CD4-positive, alpha-beta T cell treated with Interleukin-6 at 100 ng/mL for 8 hours (primary cell): ENCODE data around the gene NRF1.
"Not testable (repeated sequence)": the region's sequence is repeated elsewhere in the genome, so short reads cannot be mapped to it uniquely, and the experiment has no call there.

Source experiments
- DNase-seq: peaks from one replicate; pipeline ENCODE4 v3.0.0-alpha.2; 2020; ENCODE audit warnings: mixed read lengths, low spot score

The NRF1 gene

DNA sequence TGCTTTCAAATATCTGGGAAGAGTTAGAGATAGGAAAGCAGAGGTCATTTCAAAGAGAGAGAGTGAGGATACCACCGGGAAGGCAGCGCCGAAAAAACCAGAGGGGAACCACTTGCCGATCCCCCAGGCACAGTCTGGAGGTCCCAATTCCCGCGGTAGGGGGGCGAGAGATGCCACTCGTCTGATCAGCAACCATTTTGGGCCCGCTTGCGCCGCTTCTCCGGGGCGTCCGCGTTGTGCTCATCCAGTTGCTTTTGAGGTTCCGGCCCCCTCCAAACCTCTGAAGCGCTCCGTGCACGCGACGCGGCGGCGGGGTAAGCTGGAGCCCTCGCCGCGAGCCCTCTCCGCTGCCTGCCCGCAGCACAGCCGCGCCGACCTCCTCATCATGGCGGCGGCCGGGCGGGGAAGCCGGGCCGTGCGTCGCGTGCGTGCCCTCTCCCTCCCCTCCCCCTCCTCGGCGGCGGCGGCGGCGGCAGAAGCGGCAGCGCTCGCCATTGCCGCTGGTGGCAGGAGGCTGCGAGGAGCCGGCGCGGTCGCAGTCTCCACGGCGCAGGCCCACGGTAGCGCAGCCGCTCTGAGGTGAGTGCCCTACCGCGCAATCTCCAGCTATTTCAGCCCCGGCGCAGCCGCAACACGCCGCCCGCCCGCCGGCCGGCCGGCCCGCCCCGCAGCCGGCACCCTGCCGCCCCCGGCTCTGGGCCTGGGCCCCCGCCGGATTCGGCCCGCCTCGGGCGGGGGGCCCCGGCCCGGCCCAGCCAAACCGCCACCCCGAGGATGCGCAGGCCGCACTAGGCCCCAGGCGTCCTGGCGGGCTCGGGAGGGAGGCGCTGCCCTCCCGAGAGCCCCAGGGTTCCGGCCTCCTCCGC, at the start of gene NRF1:
NRF1 (plus strand) TSS at position 475 of the 866 bp plus-strand sequence. CDS start 45,632 bp downstream, outside the sequence.
- DNase-seq: peak; percentile 89

- not testable (repeated sequence) for DNase-seq
Observed at GRCh38 chr7:129566323-129566722, 45.2 kb upstream of the NRF1 start.

- no peak for DNase-seq
Observed at GRCh38 chr7:129567377-129567776, 44.1 kb upstream of the NRF1 start.

- no peak for DNase-seq
Observed at GRCh38 chr7:129568240-129568639, 43.3 kb upstream of the NRF1 start.

DNA sequence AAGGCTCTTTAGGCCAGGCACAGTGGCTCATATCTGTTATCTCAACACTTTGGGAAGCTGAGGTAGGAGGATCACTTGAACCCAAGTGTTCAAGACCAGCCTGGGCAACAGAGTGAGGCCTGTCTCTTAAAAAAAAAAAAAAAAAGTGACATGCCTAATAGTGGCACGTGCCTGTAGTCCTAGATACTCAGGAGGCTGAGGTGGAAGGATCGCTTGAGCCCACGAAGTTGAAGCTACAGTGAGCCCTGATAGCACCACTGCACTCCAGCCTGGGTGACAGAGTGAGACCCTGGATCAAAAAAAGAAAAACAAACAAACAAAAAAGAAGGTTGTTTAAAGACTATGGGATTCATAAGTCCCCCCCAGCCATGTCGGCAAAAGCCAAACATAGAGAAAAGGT, 42.2 kb upstream of the NRF1 start:
- DNase-seq: no peak

DNA sequence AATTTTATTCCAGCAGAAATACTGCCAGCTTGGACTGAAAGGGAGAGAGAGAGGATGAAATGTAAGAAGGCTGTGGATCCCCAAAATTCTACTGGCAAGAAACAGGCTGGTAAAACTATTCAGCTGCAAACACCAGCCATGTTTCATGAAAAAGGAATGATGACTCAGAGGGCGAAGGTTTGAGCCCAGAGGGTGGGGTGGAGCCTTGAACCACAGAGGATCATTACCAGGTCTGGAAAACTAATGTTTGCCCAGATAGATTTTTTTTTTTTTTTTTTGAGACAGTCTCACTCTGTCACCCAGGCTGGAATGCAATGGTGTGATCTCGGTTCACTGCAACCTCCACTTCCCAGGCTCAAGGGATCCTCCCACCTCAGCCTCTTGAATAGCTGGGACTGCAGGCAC, 41.7 kb upstream of the NRF1 start:
- DNase-seq: no peak

- no peak for DNase-seq
Observed at GRCh38 chr7:129571201-129571600, 40.3 kb upstream of the NRF1 start.

DNA sequence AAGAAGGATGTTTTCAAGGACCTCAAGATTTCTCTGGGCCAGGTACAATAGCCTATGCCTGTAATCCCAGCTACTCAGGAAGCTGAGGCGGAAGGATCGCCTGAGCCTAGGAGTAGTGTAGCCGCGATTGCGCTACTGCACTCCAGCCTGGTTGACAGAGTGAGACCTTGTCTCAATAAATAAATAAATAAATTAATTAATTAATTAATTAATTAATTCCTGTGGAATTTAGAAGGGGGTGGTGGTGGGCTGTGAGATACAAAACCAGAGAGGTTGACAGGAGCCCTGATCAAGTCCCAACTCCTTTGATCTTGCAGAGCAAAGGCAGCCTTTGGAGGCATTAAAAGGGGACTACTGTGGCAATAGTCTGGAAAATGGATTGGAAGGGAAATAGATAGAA, 39.3 kb upstream of the NRF1 start:
- DNase-seq: no peak

GRCh38 chr7:129574487-129574886, 37.0 kb upstream of the NRF1 start:
- DNase-seq: no peak

- no peak for DNase-seq
Observed at GRCh38 chr7:129575699-129576098, 35.8 kb upstream of the NRF1 start.

DNA sequence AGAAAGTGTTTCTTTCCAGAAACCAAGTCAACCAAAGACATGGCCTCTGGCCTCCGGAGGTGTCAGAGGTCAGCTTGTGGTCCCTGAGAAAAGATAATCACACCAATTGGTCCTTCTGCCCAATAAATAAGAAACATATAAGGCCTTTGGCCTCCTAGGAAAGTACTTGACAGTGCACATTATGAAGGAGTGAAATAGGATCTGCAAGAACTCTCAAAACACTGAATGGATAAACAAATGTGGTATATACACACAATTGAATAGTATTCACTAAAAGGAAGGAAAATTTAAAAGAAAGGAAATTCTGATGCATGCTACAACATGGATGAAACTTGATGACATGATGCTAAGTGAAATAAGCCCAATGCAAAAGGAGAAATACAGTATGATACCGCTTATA, 35.4 kb upstream of the NRF1 start:
- no peak for DNase-seq

- DNase-seq: no peak
Observed at GRCh38 chr7:129578829-129579228, 32.7 kb upstream of the NRF1 start.

DNA sequence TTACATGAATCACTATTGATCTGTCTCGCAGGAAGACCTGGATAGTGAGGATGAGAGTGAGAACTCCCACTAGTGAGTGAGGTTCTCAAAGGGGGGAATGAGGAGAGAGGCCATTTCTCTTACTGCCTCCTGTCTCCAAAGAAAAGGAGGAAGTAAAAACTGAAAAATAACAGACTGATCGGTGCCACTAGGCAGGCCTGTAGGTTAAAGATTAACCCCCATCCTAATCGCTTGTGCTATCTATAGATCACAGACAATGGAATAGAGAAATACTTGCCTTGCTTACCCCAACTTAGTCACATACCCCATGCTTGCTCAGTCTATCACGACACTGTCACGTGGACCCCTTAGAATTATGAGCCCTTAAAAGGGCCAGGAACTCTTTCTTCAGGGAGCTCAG, 25.3 kb upstream of the NRF1 start:
- DNase-seq: not testable (repeated sequence)

DNA sequence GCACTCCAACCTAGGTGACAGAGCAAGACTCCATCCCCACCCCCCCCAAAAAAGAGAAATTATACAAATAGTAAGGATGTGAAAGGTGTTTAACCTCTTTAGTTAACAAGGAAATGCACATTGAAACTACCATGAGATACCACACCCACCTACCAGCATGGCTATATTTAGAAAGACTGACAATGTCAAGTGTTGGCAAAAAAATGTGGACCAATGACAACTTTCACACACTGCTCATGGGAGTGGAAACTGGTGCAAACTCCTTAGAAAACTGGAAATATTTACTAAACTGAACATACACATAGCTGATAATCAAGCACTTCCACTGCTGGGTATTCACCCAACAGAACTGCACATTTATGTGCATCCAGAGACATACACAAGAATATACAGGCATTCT, 23.3 kb upstream of the NRF1 start:
- DNase-seq: no peak

DNA sequence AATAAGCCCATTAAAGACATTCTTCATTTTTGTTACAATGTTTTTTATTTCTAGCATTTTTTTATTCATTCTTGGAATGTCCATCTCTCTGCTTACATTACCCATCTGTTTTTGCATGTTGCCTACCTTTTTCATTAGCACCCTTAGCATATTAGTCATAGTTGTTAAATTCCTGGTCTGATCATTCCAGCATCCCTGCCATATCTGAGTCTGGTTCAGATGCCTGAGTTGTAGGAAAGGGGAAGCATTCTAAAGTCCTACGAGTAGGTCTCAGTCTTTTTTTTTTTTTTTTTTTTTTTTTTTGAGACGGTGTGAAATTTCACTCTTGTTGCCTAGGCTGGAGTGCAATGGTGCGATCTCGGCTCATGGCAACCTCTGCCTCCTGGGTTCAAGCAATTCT, 19.7 kb upstream of the NRF1 start:
- DNase-seq: no peak

- DNase-seq: not testable (repeated sequence)
Observed at GRCh38 chr7:129596386-129596785, 15.1 kb upstream of the NRF1 start.

DNA sequence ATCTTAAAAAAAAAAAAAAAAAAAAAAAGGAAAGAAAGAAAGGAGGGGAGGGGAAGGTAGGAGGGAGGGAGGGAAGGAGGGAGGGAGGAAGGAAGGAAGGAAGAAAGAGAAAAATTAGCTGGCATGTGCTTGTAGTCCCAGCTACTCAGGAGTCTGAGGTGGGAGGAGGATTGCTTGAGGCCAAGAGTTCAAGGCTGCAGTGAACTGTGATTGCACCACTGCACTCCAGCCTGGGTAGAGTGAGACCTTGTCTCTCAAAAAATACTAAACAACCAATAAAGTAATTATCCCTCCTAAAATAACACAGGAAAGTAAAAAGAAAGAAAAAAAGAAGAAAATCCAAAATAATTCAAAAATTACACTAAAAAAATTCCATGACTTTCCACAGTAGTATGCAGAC, 13.8 kb upstream of the NRF1 start:
- DNase-seq: no peak

GRCh38 chr7:129599174-129599573, 12.3 kb upstream of the NRF1 start:
- DNase-seq: no peak

DNA sequence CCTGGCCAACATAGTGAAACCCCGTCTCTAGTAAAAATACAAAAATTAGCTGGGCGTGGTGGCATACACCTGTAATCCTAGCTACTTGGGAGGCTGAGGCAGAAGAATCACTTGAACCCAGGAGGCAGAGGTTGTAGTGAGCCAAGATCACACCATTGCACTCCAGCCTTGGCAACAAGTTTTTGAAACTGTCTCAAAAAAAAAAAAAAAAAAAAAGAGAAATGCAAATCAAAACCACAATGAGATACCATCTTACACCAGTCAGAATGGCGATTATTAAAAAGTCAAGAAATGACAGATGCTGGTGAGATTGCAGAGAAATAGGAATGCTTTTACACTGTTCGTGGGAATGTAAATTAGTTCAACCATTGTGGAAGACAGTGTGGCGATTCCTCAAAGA, 7.9 kb upstream of the NRF1 start:
- DNase-seq: not testable (repeated sequence)

DNA sequence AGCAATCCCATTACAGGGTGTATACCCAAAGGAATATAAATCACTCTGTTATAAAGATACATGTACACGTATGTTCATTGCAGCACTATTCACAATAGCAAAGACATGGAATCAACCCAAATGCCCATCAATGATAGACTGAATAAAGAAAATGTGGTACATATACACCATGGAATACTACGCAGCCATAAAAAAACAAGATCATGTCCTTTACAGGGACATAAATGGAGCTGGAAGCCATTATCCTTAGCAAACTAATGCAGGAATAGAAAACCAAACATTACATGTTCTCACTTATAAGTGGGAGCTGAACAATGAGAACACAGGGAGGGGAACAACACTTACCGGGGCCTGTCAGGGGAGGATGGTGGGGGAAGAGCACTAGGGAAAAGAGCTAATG, 7.5 kb upstream of the NRF1 start:
- not testable (repeated sequence) for DNase-seq

DNA sequence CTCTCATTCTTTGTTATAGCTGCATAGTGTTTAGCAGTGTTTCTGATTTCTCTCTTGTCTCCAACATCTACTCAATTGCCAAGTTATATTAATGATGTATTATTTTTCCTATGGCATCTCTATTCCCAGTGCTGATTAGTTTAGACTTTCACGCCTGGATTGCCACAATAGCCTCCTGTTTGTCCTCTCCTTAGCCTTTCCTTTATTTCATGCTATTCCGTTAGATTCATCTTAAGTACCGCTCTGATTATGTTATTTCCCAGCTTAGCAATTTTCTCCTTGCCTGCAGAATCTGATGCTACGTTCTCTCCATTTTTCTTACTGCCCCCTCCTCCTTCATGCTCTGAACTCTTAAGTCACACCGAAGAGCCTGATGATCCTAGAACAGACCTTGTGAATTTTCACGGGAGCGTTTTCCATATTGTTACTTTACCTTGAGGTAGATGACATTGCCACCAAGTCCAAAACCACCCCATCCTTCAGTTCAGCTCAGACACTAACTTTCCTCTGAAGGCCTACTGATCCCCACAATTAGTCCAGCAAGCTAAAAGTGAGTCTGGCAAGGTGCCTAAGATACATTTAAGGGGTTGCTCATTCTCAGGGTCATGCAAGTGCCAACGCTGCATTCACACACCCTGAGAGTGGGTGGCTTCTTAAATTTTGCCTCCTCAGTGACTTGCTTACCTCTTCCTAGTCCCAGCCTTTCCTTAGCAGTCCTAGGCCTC, 6.6 kb upstream of the NRF1 start:
- DNase-seq: no peak

- DNase-seq: no peak
Observed at GRCh38 chr7:129605960-129606614, 5.4 kb upstream of the NRF1 start.

DNA sequence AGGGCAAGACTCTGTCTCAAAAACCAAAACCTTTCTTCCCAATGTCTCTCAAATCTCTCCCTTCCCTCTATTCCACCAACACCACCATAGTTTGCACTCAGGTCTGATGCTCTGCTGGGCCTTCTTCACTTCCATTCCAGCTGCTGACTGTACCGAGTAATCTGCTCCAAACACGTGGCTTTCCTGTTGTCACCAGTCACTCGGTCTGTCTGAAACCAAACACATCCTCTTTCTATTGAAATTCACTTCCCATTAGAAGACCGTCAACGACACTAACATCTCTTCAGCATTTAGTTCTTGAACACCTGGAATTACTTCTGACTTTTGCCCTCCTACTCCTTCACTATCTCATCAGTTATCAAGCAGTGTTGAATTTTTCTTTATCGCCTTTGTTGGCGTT, 4.7 kb upstream of the NRF1 start:
- DNase-seq: no peak
